H54 (cell line): ENCODE results near the gene BTNL3.
"Not testable (repeated sequence)": the region's sequence is repeated elsewhere in the genome, so short reads cannot be mapped to it uniquely, and the experiment has no call there.

Source experiments
- DNase-seq: peaks from one replicate; pipeline ENCODE4 v3.0.0; 2011; ENCODE audit warnings: low spot score, mixed read lengths; ENCODE audit not compliant: insufficient read length
- FAIRE-seq: peaks from 3 replicates; lab custom pipeline; 2011; peaks lifted over from hg19 to GRCh38; lab: Jason Lieb, UNC
- POLR2A ChIP-seq: IDR thresholded peaks from 2 replicates; pipeline ENCODE4 v1.6.1; 2011; ENCODE audit warnings: low read depth, mild to moderate bottlenecking, low read length

Gene BTNL3

DNA sequence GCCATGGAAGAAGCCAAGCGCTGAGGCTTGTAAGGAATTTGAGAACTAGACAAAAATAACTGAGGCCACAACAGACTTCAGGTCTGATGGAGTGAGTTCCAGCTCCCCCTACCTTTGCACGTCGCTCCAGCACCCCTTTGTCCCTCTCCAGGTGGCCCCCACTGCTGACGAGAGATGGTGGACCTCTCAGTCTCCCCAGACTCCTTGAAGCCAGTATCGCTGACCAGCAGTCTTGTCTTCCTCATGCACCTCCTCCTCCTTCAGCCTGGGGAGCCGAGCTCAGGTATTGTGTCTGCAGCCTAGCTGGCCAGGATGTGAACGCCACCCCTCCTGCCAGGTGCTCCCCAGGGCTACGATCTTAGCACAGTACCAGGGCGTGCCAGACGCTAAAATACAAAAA, 56.7 kb downstream of the BTNL3 start:
- no peak for TF ChIP-seq POLR2A
- no peak for DNase-seq
- FAIRE-seq = no peak

DNA sequence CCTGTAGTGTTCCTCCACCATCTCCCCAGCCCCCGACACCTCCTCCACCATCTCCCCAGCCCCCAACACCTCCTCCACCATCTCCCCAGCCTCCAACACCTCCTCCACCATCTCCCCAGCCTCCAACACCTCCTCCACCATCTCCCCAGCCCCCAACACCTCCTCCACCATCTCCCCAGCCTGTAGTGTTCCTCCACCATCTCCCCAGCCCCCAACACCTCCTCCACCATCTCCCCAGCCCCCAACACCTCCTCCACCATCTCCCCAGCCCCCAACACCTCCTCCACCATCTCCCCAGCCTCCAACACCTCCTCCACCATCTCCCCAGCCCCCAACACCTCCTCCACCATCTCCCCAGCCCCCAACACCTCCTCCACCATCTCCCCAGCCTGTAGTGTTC, 57.2 kb downstream of the BTNL3 start:
- not testable (repeated sequence) for FAIRE-seq, DNase-seq

DNA sequence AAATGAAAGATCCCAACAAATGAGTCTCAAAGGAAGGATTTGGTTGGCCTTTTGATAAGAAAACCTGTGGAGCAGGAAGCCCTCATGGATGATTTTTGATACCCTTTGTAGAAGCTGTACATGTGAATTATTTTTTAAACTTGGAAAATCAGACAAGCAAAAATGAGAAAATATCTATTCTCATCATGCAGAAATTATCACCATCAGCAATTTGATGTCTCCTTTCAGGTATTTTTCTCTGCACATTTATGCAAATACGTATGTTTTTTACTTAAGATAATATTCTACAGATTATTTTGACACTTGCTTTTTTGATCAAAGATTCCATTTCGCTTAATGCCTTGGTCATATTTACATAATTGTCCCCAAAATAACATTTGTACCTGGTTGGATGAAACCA, 58.6 kb downstream of the BTNL3 start:
- FAIRE-seq (no peak), DNase-seq (no peak)
- no peak for TF ChIP-seq POLR2A

DNA sequence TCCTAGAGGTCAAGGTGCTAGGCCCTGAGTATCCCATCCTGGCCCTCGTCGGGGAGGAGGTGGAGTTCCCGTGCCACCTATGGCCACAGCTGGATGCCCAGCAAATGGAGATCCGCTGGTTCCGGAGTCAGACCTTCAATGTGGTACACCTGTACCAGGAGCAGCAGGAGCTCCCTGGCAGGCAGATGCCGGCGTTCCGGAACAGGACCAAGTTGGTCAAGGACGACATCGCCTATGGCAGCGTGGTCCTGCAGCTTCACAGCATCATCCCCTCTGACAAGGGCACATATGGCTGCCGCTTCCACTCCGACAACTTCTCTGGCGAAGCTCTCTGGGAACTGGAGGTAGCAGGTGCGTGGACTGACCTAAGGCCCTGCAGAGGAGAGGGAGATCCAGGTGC, 59.3 kb downstream of the BTNL3 start:
- FAIRE-seq (no peak), DNase-seq (no peak)
- TF ChIP-seq POLR2A = no peak

DNA sequence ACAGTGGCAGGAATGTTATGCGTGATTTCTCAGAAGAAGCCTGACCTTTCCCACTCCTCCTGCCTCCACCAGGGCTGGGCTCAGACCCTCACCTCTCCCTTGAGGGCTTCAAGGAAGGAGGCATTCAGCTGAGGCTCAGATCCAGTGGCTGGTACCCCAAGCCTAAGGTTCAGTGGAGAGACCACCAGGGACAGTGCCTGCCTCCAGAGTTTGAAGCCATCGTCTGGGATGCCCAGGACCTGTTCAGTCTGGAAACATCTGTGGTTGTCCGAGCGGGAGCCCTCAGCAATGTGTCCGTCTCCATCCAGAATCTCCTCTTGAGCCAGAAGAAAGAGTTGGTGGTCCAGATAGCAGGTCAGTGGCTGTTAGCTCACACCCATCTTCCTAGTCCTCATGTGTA, 61.4 kb downstream of the BTNL3 start:
- DNase-seq (no peak), FAIRE-seq (no peak)
- no peak for TF ChIP-seq POLR2A

DNA sequence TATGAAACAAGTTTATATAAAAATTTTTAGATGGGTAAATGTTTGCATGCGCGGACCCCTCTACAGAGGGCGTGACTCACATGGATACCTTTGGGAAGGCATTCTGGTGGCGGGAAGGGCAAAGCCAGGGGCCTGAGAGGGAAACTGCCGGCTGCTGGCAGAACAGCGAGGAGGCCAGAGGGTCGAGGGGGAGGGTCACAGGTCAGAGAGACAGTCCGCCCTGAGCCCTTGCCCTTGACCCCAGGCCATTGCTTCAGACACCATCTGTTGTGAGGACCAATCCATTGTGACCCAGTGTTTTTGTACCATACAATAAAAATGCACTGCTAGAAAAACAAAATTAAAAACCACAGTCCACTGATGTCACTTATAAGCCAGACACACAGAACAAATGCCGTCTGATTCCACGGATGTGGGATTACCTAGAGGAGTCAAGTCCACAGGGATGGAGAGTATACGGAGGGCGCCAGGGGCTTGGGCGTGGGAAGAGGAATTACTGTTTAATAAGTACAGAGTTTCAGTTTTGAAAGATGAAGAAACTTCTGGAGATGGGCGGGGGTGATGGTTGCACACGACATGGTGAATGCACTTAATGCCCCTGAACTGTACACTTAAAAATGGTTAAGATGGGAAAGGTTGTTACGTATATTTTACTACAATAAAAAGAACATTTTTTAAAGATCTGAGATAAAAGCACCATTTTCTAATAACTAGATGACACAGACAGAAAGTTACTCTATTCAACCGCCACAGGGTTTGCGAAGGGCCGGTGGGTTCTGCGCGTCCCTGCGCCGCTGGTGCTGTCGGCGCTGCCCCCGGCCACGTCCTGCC, 63.4 kb downstream of the BTNL3 start:
- no peak for FAIRE-seq
- DNase-seq = no peak
- TF ChIP-seq POLR2A = no peak

DNA sequence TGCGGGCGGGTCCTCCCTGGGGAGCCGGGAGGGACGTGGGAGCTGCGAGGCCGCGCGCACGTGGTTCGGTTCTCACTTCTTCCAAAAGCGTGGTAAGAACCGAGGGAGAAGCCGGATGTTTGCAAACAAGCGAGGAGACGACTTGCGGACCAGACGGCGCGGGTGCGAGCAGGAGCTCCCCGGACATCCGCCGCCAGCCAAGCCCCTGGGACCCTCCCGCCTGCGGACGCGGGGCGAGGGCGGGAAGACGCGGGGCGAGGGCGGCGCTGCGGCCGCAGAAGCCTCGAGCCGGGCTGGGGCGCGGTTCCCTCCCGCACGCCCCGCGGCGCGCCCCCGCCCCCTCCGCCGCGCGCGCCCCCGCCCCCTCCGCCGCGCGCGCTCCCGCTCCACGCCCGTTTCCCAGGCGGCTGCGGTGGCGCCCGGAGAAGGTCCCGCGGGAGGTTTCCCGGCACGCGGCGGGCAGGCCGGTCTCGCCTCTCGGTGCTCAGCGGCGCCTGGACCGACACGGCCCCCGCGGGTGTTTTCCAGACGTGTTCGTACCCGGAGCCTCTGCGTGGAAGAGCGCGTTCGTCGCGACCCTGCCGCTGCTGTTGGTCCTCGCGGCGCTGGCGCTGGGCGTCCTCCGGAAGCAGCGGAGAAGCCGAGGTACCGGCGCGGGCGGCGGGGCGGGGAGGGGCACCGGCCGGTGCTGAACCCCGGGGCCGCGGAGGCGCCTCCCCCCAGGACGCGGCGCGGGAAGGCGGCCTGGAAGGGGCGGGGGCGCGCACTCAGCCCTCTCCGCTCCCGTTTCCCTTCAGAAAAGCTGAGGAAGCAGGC, 64.2 kb downstream of the BTNL3 start:
- TF ChIP-seq POLR2A = no peak
- DNase-seq (no peak), FAIRE-seq (no peak)

DNA sequence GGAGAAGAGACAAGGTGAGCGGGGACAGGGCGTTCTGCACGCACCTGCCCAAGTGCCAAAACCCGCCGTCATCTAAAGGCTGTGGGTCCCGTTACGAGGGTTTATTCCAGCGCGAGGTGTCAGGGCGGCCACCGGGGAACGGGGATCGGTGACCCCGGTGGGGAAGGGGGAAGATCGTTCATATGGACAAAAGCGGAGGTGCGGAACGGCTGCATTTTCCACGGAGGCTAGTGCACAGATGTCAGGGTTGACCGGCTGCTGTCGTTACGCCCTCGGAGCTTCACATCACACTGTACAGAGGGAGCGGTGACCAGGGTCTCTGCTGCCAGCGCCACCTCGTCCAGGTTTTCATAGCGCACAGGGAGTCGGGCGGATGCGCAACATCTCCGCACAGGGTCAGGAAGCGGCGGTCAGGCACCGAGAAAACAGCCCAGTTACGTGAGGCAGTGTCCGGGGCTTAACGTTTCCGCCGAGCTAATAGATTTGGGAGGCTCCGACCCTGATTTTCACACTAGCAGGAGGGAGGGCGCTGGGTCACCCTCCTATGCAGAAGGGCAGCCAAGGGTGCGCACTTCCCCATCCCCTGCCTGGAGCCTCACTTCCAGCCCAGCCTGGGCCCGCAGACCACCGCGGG, 65.0 kb downstream of the BTNL3 start:
- DNase-seq (no peak), FAIRE-seq (no peak)
- TF ChIP-seq POLR2A = no peak

DNA sequence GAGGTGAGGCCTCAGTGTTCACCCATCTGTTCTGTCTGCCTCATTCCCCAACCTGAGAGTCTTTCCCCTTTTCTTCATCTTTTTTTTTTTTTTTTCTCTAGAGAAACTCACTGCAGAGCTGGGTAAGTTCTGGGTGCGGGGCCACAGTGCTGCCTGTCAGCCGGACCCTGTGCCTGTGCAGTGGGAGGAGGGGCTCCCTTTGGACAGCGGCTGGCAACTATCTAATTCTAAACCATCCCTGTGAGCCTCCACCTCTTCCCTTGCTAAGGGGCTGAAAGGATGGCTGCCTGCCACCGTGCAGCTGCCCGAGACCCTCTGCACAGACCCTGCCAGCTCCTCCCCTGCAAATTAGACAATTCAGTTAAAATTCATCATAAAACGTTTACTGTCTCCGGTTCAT, 65.5 kb downstream of the BTNL3 start:
- DNase-seq = no peak
- no peak for FAIRE-seq
- TF ChIP-seq POLR2A = no peak

DNA sequence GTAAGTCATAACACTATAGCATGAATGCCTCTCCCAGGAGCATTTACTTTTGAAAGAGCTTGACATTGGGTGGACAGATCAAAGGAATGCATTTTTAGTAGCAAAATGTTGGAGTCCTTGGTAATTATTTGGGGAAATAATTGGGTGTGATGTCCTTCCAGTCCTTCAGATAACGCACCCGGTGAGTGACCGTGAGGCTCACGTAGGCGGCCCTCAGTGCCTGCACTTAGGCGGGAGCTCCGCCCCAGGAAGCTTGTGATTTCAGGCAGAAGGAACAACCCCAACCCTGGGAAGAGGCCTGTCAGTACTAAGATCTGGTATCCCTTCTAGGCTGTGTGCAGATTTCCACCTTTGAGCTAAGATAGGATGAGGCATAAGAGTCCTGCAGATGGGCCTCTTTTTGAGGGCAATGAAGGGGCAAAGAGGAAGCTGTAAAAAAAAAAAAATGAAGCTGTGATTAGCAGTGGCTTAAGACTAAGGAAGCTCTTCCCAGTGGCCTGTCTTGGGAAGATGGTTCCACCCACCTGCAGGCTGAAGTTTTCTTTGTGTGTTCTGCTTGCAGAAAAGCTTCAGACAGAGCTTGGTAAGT, 66.3 kb downstream of the BTNL3 start:
- DNase-seq (no peak), FAIRE-seq (no peak)
- TF ChIP-seq POLR2A = no peak
